Neuronal stem cell (in vitro differentiated cells): Measurements from ENCODE around the gene MAN1A2.

Source experiments
- DNase-seq: peaks from one replicate; pipeline ENCODE4 v3.0.0-alpha.2; 2013; ENCODE audit warnings: low spot score
- H2AFZ ChIP-seq: one replicate; pipeline ENCODE4 v1.6.1; 2013; ENCODE audit warnings: mild to moderate bottlenecking, low read length, inconsistent platforms
- H2AK5ac ChIP-seq: 2 replicates; pipeline ENCODE4 v1.6.1; 2013; ENCODE audit warnings: low read depth, mild to moderate bottlenecking, inconsistent platforms, low read length, moderate library complexity, mixed read lengths
- H2BK120ac ChIP-seq: 2 replicates; pipeline ENCODE4 v1.6.1; 2013; ENCODE audit warnings: low read depth, mild to moderate bottlenecking, inconsistent platforms, low read length, moderate library complexity, mixed read lengths
- H2BK12ac ChIP-seq: one replicate; pipeline ENCODE4 v1.6.1; 2013; ENCODE audit warnings: low read length, inconsistent platforms
- H2BK15ac ChIP-seq: 2 replicates; pipeline ENCODE4 v1.6.1; 2013; ENCODE audit warnings: mild to moderate bottlenecking, low read length, inconsistent platforms, mixed read lengths
- H2BK5ac ChIP-seq: one replicate; pipeline ENCODE4 v1.6.1; 2013; ENCODE audit warnings: inconsistent platforms, mild to moderate bottlenecking, low read length, moderate library complexity
- H3K14ac ChIP-seq: one replicate; pipeline ENCODE4 v1.6.1; 2013; ENCODE audit warnings: low read length, inconsistent platforms
- H3K18ac ChIP-seq: 2 replicates; pipeline ENCODE4 v1.6.1; 2013; ENCODE audit warnings: low read length, inconsistent platforms
- H3K23ac ChIP-seq: 2 replicates; pipeline ENCODE4 v1.6.1; 2013; ENCODE audit warnings: low read depth, mild to moderate bottlenecking, mixed read lengths, low read length, inconsistent platforms; ENCODE audit not compliant: poor library complexity
- H3K27ac ChIP-seq: replicated peaks from 3 replicates; pipeline ENCODE4 v1.5.1; 2013; ENCODE audit warnings: low read length, inconsistent platforms
- H3K27me3 ChIP-seq, 3 experiments: 2 replicates each; pipeline ENCODE4 v1.6.1; 2013; ENCODE audit warnings: low read length in 3 of 3, mild to moderate bottlenecking in 2 of 3, inconsistent platforms in 1 of 3, low read depth in 1 of 3, mixed read lengths in 1 of 3, moderate library complexity in 1 of 3; ENCODE audit not compliant: control insufficient read depth in 3 of 3, insufficient read depth in 3 of 3
- H3K36me3 ChIP-seq, 2 donors: replicated peaks in 1 of 2; 2 replicates each; pipeline ENCODE4 v1.6.1; 2013; ENCODE audit warnings: low read length in 2 of 2; ENCODE audit not compliant: control insufficient read depth in 2 of 2, insufficient read depth in 2 of 2
- H3K4ac ChIP-seq: 2 replicates; pipeline ENCODE4 v1.6.1; 2013; ENCODE audit warnings: inconsistent platforms, mild to moderate bottlenecking, low read length, moderate library complexity
- H3K4me1 ChIP-seq, 2 donors: 1 replicate in 1 of 2; 2 replicates in 1 of 2; pipeline ENCODE4 v1.6.1; 2013; ENCODE audit warnings: low read length in 2 of 2, low read depth in 1 of 2; ENCODE audit not compliant: control insufficient read depth in 2 of 2, insufficient read depth in 1 of 2
- H3K4me2 ChIP-seq: one replicate; pipeline ENCODE4 v1.6.1; 2013; ENCODE audit warnings: mild to moderate bottlenecking, low read length, inconsistent platforms; ENCODE audit not compliant: insufficient read depth, poor library complexity, severe bottlenecking
- H3K4me3 ChIP-seq, 2 donors: 2 replicates each; pipeline ENCODE4 v1.5.1; 2013; ENCODE audit warnings: low read length in 2 of 2, mild to moderate bottlenecking in 2 of 2, inconsistent platforms in 1 of 2, moderate library complexity in 1 of 2
- H3K79me1 ChIP-seq: one replicate; pipeline ENCODE4 v1.6.1; 2013; ENCODE audit warnings: low read depth, mild to moderate bottlenecking, inconsistent platforms, low read length, moderate library complexity
- H3K9ac ChIP-seq: one replicate; pipeline ENCODE4 v1.6.1; 2013; ENCODE audit warnings: mild to moderate bottlenecking, low read depth, low read length, inconsistent platforms; ENCODE audit not compliant: poor library complexity
- H3K9me3 ChIP-seq, 2 donors: replicated peaks in 1 of 2; 2 replicates each; pipeline versions ENCODE3 to v1.6.1; 2013; ENCODE audit warnings: low read length in 2 of 2, mild to moderate bottlenecking in 2 of 2, inconsistent platforms in 1 of 2, low read depth in 1 of 2, mixed read lengths in 1 of 2, moderate library complexity in 1 of 2; ENCODE audit not compliant: control insufficient read depth in 2 of 2, insufficient read depth in 1 of 2
- H4K8ac ChIP-seq: one replicate; pipeline ENCODE4 v1.6.1; 2013; ENCODE audit warnings: low read depth, mild to moderate bottlenecking, inconsistent platforms, low read length, moderate library complexity
- H4K91ac ChIP-seq: one replicate; pipeline ENCODE4 v1.6.1; 2013; ENCODE audit warnings: low read length, low read depth, mild to moderate bottlenecking, inconsistent platforms; ENCODE audit not compliant: poor library complexity
- WGBS, 2 donors: extraction: QIAGEN DNeasy Blood & Tissue Kit; methylation state at CpG; one replicate each; pipeline ENCODE4 v1.1.7; 2013; ENCODE audit warnings: missing lambda C conversion rate in 2 of 2, mixed read lengths in 1 of 2; ENCODE audit not compliant: insufficient read length in 2 of 2, insufficient replicate concordance in 1 of 2; ENCODE audit errors: extremely low coverage in 2 of 2; 5-methylcytosine and 5-hydroxymethylcytosine counted together

Gene MAN1A2

GRCh38 chr1:117559985-117560384 is 192.7 kb downstream of the MAN1A2 start:
- peaks cover 0 to 5% of the 10 kb centered on the region in 2 donors for H3K4me1 ChIP-seq
- no peak overlapping the region for H3K4ac ChIP-seq
- no CpG with 5 or more reads among the region's 3 CpGs for WGBS, 2 donors

GRCh38 chr1:117561071-117561470 is 193.8 kb downstream of the MAN1A2 start:
- Histone ChIP-seq H3K79me1 (no peaks in the 10 kb centered on the region), H3K9ac (no peak overlapping the region), H3K23ac (no peak overlapping the region), H2BK12ac (no peak overlapping the region), H3K4me1 (peaks cover 0 to 8% of the 10 kb centered on the region in 2 donors), H3K36me3 (no peaks in the 10 kb centered on the region), H3K14ac (no peak overlapping the region), H2BK15ac (no peak overlapping the region), H2BK120ac (no peak overlapping the region), H3K9me3 (peaks cover 0 to 2% of the 10 kb centered on the region in 2 donors), H3K4me3 (no peak overlapping the region), H3K27ac (no peak overlapping the region), H2AK5ac (no peak overlapping the region), H3K4ac (no peak overlapping the region), H2AFZ (no peak overlapping the region), H4K91ac (no peak overlapping the region), H3K27me3 (no peaks in the 10 kb centered on the region), H2BK5ac (no peak overlapping the region), H3K4me2 (no peak overlapping the region), H3K18ac (no peak overlapping the region), H4K8ac (no peak overlapping the region)
- WGBS, 2 donors, result no CpG with 5 or more reads among the region's 2 CpGs
- no peak for DNase-seq

More at GRCh38 chr1:117559985-117560384, 192.7 kb downstream of the MAN1A2 start:
- H3K14ac ChIP-seq, result no peak overlapping the region
- H3K36me3 ChIP-seq, result no peaks in the 10 kb centered on the region
- no peak overlapping the region for H2AK5ac ChIP-seq
- H3K4me3 ChIP-seq, result no peak overlapping the region
- H3K23ac ChIP-seq, result no peak overlapping the region
- H3K9me3 ChIP-seq, result peaks cover 0 to 2% of the 10 kb centered on the region in 2 donors
- no peak overlapping the region for H3K4me2 ChIP-seq
- H4K91ac ChIP-seq, result no peak overlapping the region
- no peak overlapping the region for H3K9ac ChIP-seq
- H2BK120ac ChIP-seq, result no peak overlapping the region
- H3K79me1 ChIP-seq, result no peaks in the 10 kb centered on the region
- H4K8ac ChIP-seq, result no peak overlapping the region
- no peak overlapping the region for H2BK12ac ChIP-seq
- no peak overlapping the region for H2BK15ac ChIP-seq
- H2AFZ ChIP-seq, result no peak overlapping the region
- no peak overlapping the region for H3K27ac ChIP-seq
- no peak overlapping the region for H2BK5ac ChIP-seq
- no peak for DNase-seq
- H3K27me3 ChIP-seq, result peaks cover 0 to 3% (median 0%) of the 10 kb centered on the region in 3 experiments
- no peak overlapping the region for H3K18ac ChIP-seq

- Histone ChIP-seq H3K4me3 (no peak overlapping the region), H2AK5ac (no peak overlapping the region)
- DNase-seq, result no peak
These were observed 194.3 kb downstream of the MAN1A2 start for GRCh38 chr1:117561551-117561950.

GRCh38 chr1:117562581-117563491 is 195.6 kb downstream of the MAN1A2 start:
- WGBS, 2 donors, result no CpG with 5 or more reads among the region's 9 CpGs
- H3K18ac ChIP-seq, result peak overlapping the region; percentile 14
- no peaks in the 10 kb centered on the region for H3K9me3 ChIP-seq
- no peak overlapping the region for H2AFZ ChIP-seq
- H4K8ac ChIP-seq, result no peak overlapping the region
- H3K14ac ChIP-seq, result no peak overlapping the region
- H3K4me1 ChIP-seq, result peaks cover 0 to 8% of the 10 kb centered on the region in 2 donors
- no peak overlapping the region for H2BK120ac ChIP-seq
- no peak overlapping the region for H4K91ac ChIP-seq
- H2BK5ac ChIP-seq, result no peak overlapping the region
- H3K9ac ChIP-seq, result no peak overlapping the region
- H2BK12ac ChIP-seq, result no peak overlapping the region
- no peaks in the 10 kb centered on the region for H3K36me3 ChIP-seq
- no peak overlapping the region for H3K4me2 ChIP-seq
- H3K79me1 ChIP-seq, result no peaks in the 10 kb centered on the region
- DNase-seq, result no peak
- no peak overlapping the region for H3K4ac ChIP-seq
- peak overlapping the region; percentile 38 for H2AK5ac ChIP-seq
- H3K4me3 ChIP-seq, result no peak overlapping the region
- H3K27ac ChIP-seq, result no peak overlapping the region
- no peak overlapping the region for H3K23ac ChIP-seq
- no peak overlapping the region for H2BK15ac ChIP-seq
- H3K27me3 ChIP-seq, result no peaks in the 10 kb centered on the region

More at GRCh38 chr1:117561551-117561950, 194.3 kb downstream of the MAN1A2 start:
- Histone ChIP-seq H3K18ac (no peak overlapping the region), H3K79me1 (no peaks in the 10 kb centered on the region), H2AFZ (no peak overlapping the region), H2BK5ac (no peak overlapping the region), H3K4me2 (no peak overlapping the region), H3K23ac (no peak overlapping the region), H2BK15ac (no peak overlapping the region), H3K36me3 (no peaks in the 10 kb centered on the region), H3K4me1 (peaks cover 0 to 8% of the 10 kb centered on the region in 2 donors), H2BK12ac (no peak overlapping the region), H3K9me3 (peaks cover 0 to 2% of the 10 kb centered on the region in 2 donors), H3K14ac (no peak overlapping the region), H2BK120ac (no peak overlapping the region), H3K9ac (no peak overlapping the region), H3K27me3 (no peaks in the 10 kb centered on the region), H4K8ac (no peak overlapping the region), H3K27ac (no peak overlapping the region), H4K91ac (no peak overlapping the region), H3K4ac (no peak overlapping the region)
- no CpG with 5 or more reads among the region's 2 CpGs for WGBS, 2 donors
